IPS DF 4.7 (cell line): ENCODE results near the gene KRT37.
A peak's percentile ranks its signal among the peaks of the same experiment; 100 is the strongest.
"Not testable (repeated sequence)": the region's sequence is repeated elsewhere in the genome, so short reads cannot be mapped to it uniquely, and the experiment has no call there.

Experiments
- DNase-seq: peaks from one replicate; pipeline ENCODE4 v3.0.0-alpha.2; 2013; ENCODE audit warnings: low spot score; ENCODE audit errors: extremely low read depth

Gene KRT37

DNA sequence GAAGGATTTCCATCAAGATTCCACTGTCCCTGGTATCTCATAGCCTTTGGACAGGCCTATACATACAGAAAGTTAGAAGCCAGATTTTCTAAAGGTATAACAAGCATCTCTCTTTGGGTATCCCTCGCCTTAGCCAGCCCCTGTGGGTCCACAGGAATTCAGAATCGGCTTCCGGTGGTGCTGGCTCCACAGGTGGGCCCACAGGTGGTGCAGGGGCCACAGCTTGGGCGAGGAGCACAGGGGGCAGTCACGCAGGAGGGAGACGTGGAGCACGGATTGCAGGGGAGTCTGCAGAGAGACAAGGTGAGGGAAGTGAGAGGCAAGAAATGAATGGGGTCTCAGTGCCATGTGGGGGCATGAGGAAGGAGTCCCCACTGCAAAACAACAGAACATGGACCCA lies 12.9 kb upstream of the KRT37 start:
- DNase-seq, result no peak

DNA sequence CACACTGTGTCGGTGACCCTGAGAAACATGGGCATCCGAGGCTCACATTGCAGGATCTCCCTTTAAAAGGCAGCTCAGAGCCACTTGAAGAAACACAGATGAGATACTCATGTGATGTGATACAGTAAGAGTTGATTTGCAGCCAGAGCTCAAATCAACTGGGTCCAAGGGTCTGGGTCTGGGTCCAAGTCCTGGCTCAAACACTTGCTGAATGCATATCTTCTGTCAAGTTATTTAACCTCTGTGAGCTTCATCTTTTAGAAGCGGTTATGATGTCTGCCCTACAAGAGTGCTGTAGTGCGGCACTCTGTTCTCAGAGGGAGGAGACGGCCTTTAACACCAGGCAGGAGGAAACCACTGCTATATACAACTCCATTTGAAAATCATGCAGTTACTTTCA lies 10.0 kb upstream of the KRT37 start:
- DNase-seq, result no peak

DNA sequence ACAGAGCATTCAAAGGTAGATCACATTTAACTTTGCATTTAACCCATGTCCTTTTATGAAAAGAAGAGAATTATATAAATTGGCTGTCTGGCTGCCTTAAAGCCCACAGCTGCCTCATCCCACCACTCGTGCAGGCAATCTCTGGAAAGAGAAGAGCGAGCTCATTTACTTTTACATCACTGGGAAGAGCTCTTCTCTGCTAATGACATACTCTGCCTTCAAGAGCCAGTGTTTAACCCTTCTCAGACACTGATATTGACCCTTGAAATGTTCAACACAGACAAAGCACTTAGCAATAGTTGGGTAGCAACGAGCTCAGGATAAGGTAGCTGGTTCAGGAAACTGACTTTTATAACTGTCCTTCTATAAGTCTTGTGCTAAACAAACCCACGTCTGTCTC lies 9.6 kb upstream of the KRT37 start:
- no peak for DNase-seq

DNA sequence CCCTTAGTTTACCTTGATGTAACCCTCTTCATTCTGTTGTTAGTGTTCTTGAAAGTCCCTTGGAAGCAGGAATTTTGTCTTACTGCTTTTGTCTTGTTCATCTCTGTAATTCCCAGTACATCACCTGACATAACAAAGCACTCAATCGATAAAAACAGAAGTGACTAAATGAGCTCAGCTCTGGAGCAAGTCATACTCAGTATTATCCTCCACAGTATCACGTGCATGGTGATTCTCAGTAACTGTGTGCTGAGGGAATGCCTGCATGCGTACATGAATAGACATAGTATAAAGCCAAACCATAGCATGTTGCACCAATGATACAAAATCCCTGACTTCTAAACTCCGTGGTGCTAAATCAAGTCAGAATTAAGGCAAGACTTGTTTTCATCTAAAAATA lies 9.2 kb upstream of the KRT37 start:
- no peak for DNase-seq

DNA sequence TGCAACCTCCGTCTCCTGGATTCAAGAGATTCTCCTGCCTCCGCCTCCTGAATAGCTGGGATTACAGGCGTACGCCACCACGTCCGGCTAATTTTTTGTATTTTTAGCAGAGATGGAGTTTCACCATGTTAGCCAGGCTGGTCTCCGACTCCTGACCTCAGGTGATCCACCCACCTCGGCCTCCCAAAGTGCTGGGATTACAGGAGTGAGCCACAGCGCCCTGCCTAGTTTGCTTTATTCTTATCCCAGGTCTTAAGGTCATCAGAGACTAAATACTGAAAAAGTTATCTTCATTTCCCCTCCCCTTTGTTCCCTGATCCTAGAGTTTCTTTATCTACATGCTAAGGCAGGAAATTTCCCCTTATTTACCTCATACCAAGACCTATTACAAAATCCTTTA lies 6.0 kb upstream of the KRT37 start:
- DNase-seq, result not testable (repeated sequence)

DNA sequence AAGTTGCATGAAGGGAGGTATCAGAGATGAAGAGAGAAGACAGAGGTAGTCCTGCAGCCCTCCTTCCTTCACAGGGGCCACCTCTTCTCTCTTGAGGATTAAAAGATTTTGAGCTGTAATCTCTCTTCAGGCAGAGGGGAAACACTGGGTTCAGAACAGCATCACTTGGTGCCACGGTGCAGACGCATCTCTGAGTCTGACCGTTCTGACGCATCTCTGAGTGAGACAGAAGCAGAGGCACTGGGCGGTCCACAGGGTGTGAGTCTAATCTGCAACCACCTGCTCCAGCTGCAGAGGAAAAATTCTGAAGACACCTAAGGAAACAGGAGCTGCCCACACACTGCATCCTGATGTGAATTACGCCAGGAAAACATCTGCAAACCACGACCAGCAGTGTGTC lies 5.3 kb upstream of the KRT37 start:
- no peak for DNase-seq

DNA sequence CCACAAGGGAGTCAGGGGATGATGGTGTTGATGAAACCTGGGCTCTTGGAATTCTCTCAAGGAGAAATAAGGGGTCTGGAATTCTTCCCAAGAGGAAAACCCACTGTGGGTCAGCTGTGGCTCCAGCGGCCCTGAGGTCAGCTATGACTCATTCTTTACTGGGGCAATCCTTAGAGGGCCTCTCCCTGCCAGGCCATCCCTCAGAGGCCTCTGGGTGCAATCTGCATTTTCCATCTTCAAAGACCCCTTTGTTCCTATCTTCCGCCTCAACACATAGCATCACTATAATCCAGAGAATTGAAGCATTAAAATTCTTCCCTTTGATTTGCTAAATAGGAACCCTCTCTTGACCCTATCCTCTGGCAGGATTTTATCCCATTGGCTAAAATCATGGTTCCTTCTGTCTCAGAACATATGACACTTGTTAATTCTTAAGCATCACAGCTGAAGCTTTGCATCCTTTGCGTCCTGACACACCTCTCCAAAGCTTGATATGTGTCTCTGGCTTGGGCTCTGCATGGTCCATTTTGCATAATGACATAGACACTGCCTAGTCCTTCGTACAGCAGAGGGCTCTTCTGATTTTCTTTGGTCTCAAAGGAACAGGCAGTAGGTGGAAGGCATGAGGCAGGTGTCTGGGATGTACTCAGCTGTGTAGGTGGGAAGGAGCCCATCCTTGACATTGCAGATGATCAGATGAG lies 4.4 kb upstream of the KRT37 start:
- no peak for DNase-seq

DNA sequence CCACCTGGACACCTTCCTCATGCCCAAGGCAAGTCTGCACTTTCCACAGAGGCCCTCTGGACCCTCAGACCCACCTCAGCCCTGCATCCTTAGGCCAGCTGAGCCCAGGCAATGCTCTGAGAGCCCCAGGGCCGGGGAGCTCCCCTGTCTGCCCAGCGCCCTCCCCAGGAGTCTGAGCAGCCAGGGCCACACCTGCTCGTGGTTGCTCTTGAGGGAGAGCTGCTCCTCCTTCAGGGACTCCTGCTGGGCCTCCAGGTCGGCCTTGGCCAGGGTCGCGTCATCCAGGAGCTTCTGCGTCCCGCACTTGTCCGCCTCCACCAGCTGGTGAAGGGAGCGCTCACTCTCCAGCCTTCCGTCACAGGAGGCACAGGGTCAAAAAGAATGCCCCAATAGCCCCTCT lies 1.8 kb downstream of the KRT37 start:
- DNase-seq, result not testable (repeated sequence)

DNA sequence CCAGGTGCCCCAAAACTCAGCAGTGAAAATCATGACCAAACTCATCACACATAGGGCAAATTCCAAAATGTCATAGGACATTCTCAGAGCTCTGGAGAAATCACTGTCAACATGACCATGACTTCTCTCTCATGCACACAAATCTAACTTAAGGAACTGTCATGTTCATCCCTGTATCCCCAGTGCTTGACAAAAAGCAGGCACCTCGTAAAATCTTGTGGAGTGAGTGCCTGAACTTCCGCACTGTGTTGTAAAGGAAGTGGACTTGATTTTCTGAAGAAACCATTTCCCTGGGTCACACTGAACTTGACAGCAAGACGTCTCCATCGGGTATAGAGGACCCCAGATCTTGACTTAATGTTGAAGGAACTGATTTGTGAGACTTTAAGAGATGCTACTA lies 2.8 kb downstream of the KRT37 start:
- DNase-seq, result no peak

DNA sequence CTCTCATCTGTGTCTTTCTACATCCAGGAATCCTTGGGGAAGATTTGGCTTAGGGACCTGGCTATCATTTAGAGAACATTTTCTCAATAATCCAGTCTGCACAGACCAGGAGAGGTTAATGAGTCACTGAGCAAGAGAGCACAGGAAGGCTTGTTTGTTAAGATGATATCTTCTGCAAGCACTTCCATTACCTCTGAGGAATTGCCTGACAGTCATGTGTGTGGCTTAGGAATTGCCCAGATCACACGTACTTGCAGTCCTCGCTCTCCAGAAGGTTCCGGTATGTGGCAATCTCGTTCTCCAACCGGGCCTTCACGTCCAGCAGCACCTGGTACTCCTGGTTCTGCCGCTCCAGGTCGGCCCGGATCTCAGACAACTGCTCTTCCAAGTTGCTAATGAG lies 3.3 kb downstream of the KRT37 start:
- DNase-seq, result no peak

DNA sequence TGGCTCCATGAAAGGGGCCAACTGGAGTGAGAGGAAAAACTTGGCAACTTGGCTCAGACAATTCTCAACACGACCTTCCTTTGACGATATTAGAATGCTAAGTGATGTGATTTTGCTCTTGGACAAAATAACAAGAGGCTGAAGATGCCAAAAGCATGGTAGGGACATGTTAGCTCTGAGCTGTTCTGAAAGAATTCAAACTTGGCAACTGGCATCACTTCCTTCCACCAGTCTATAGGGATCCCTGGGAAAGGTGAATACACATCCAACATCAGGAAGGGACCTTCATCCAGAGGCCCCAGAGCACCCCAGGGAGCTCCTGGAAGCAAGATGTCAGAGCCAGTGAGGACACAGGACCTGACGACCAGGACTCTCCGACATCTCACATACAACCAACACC lies 4.3 kb downstream of the KRT37 start:
- no peak for DNase-seq

DNA sequence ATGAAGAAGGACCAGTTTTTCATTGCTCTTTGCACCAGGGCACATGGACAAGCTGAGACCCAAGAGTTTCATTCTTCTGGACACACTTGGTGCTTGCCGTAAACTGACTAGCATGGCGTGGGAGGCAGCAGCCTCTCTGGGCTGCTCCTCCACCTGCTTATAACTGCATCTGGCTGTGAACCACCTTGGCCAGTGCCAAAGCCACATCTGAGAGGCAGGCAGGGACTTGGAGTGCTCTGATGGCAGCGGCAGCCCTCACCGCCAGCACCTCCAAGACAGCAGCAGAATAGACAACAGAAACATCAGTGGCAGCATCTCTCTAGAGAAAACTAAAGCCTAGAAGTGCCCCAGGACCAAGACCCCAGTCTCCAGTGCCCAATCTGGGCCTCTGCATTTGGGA lies 4.7 kb downstream of the KRT37 start:
- no peak for DNase-seq

DNA sequence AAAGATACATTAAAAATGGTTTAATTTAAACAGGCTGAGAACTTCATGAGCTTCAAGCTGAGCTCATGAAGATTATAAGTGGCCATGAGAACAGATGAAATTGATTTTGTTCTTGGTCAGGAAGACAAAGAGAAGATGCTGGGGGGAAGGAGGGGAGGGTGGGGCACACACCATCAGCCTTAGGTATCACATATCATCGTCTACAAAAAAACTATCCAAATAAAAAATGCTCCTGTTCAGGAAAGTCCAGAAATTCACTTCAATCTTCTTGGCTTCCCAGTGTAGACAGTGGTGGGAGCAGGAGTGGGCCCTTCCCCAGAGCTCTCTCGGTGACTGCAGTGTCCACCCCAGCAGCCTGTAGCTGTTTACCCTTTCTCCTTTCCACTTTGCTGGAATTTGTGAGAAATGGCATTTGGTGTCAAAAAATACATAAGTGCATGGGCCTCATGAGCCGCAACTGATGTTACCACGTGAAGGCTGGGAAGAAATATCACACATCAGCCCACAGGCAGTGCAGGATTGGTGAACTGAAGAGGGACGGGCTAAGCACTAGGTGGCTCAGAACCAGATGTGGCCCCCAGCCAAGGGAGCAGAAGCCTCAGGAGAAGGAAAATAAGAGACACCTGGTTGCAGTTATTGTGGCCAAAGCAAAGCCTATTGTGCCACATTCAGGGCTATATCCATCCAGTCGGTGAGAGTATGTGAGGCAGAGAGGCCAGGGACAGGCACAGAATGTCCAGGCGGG lies 6.1 kb downstream of the KRT37 start:
- no peak for DNase-seq

DNA sequence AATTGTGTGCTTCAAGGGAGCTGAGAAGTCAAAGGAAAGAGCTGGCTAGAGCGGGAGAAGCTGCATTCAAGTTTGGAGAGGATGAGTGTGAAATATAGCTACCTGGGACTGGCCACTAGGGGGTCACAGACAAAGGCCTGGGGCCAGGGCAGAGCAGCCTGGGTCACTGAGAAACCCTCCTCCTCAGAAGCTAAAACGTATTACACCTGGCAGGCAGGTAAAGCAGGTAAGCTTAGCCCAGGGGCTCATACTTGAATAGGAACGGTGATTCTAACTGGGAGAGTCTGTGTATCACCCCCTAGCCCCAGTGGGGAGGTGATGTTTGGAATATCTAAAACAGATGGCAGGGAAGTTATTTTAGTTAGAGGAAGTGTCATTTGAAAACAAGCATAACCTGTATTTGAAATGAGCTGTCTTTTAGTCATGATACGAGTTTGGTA lies 6.8 kb downstream of the KRT37 start:
- DNase-seq, result peak; percentile 22

DNA sequence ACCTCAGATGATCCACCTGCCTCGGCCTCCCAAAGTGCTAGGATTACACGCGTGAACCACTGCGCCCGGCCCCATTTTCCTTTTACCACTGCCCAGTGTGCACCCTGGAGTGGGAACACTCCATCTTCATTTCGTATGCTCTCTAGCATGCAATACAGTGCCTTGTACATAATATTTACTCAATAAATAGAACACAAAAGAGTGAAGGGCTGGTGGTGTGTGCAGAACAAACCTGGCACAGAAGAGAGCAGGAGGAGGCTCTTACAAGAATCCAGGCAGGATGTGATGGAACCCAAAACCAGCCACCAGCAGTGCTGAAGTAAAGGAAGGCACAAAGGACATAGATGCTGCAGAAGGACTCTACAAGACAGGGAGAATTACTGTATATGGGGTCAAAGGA lies 7.3 kb downstream of the KRT37 start:
- DNase-seq, result no peak

DNA sequence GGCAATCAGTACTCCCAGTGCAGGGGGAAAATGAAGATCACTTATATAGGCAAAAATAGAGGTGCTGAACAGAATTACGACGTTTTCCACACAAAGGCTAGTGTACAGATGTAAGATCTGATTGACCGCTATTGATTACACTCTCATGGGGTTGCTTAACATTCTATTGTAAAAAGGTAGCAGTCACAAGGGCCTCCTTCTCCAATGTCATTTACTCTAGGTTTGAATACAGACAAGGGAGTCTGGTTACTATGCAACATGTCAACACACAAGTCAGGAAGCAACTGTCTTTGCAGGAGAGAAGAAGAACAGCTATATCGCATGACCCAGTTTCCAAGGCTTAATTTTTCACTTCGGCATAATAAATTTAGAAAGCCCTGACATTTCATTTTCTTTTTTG lies 7.9 kb downstream of the KRT37 start:
- no peak for DNase-seq

DNA sequence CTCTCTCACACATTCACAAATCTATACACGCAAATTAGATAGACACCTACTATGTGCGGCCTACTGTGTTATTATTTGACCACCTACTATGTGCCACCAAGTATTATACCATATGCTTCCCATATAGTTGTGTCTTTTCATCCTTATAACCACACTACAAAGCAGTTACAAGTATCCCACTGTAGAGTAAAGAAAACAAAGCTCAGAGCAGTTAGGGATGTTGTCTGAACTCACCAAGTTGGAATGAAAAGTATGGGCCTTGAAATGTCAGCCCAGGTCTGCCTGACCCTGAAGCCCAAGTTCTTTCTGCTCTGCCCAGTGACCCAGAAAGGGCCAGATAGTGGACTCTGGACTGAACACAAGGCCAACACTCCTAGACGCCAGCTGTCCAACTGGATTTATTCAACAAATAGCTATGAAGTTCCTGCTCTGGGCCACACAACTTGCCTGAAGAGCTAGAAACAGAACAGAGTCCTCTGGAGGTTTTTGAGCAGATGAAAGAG lies 8.5 kb downstream of the KRT37 start:
- no peak for DNase-seq

DNA sequence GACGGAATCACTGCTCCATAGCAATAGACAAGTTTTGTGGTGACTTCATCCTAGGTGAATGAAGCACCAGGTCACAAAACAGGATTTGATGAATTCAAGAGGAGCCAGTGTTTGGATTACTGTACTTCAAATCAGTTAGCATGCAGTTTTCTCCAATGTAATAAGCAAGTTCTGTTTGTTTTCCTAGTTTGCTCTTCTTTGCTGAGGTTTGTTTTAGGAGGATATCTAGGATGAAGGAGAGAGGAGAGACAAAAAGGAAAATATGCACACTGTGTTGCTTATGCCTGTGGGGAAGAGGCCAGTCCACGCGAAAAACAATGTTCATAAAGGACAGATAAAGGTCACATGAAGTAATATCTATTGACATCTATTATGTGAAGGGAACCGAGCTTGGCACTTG lies 9.0 kb downstream of the KRT37 start:
- no peak for DNase-seq

DNA sequence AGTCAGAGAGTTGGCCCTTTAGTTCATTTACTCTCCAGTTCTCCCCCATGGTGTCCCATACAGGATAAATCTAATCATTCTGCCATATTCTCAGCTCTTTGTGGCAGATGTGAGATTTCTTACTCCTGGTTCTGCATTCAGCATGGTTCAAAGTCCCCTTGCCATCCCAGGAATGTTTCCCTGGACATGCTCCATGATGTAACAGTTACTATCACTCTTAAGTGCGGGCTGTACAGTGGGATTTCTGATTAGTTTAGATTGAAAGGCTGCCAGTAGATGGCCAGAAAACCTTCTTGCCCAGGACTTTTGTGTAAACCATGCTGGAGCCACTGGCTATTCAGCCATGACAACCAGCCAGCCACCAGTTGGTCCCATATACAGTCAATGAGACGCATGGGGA lies 10.4 kb downstream of the KRT37 start:
- no peak for DNase-seq

DNA sequence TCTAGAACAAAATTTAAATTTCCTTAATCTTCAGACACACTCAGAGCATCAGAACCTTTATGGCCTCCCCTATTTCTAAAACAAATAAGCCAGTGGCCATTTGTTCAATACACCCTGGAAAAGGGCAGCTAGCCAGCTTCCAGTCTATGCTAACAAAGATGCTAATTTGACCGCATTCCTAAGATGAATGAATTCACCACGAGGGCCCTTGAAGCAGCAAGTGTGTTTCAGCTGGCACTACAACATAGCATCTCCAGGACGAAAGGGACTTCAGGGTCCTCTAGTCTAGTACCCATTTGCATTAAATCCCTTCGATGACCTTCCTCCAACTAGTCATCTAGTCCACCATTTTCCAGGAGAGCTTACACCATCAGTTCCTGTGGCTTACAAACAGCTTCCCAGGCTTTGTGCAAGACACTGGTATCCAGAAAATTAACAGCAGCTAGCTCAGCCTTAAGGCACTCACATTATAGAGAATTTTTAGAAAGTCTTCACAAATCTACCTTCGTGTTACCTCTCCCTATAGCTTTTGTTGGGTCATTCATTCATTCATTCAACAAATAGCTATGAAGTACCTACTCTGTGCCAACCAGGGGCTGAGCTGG lies 10.9 kb downstream of the KRT37 start:
- DNase-seq, result no peak

DNA sequence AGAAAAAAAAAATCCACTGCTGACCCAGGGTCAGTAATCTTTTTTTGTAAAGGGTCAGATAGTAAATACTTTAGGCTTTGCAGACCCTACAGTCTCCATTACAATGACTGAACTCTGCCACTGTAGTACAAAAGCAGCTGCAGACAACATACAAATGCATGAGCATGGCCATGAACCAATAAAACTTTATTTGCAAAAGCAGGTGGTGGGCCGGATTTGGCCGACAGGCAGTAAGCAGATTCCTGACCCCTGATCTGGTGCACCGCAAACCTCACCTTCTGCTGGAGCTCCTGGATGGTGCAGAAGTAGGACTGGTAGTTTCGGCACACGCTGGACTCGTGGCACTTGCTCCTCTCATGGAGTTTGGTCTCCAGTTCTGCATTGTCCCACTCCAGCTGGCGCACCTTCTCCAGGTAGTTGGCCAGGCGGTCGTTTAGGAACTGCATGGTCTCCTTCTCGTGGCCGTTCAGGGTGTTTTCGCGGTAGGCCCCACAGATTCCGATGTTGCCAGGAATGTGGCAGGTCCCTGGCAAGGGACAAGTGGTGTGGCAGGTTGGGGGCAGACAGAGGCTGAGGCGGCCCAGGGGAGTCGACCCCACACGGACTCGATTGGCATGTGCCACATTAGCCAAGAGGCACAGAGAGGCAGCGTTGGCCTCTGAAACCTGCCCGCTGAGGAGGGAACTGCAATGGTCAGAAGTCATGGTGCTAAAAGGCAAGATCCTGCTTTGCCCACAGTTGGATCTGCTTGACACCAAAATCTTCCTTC lies 13.1 kb downstream of the KRT37 start:
- no peak for DNase-seq

DNA sequence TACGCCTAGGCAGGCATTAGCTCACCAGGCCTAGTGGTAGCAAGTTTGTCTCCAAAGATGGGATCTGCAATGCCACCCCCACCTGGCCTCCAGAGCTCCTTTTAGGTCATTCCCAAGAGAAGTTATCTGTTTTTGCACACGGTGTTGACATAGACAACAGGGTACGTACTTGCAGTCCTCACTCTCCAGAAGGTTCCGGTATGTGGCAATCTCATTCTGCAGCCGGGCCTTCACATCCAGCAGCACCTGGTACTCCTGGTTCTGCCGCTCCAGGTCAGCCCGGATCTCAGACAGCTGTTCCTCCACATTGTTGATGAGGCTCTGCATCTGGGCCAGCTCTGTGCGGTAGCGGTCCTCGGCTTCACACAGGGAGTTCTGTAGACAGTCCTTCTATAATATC lies 17.2 kb downstream of the KRT37 start:
- no peak for DNase-seq
